Activated CD4-positive, CD25-positive, alpha-beta regulatory T cell (primary cell): ENCODE data around the gene SCN9A.

Source experiments
- DNase-seq, 4 experiments: peaks; one replicate each; lab custom pipeline; 2025; lab: John Stamatoyannopoulos, UW

The SCN9A gene

GRCh38 chr2:166179201-166179600 lies 196.5 kb downstream of the SCN9A start:
- no peak for DNase-seq

- DNase-seq = no peak
Observed at GRCh38 chr2:166173263-166173662, 202.5 kb downstream of the SCN9A start.

- DNase-seq = no peak
Observed at GRCh38 chr2:166171216-166171615, 204.5 kb downstream of the SCN9A start.

- no peak for DNase-seq
Observed at GRCh38 chr2:166170356-166170755, 205.4 kb downstream of the SCN9A start.

GRCh38 chr2:166167449-166167848 lies 208.3 kb downstream of the SCN9A start:
- no peak for DNase-seq

DNA sequence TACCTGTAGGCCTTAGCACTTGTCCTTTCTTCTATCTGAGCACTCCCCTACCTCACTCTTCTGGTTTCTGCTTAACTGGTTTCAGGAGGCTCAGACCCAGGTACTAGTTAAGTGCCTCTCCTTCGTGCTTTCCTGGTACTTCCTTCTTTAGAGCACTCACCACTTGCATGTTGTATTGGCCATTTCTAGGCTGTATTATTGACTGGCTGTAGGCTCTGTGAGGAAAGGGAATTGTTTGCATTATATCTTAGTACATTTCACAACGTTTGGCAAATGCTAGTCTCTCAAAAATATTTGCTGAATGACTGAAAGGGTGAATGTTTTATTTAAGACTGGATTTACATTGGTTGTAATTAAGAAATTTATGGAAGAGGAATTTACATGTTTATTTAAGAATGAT lies 212.0 kb downstream of the SCN9A start:
- no peak for DNase-seq

- DNase-seq = no peak
Observed at GRCh38 chr2:166158546-166158945, 217.2 kb downstream of the SCN9A start.

DNA sequence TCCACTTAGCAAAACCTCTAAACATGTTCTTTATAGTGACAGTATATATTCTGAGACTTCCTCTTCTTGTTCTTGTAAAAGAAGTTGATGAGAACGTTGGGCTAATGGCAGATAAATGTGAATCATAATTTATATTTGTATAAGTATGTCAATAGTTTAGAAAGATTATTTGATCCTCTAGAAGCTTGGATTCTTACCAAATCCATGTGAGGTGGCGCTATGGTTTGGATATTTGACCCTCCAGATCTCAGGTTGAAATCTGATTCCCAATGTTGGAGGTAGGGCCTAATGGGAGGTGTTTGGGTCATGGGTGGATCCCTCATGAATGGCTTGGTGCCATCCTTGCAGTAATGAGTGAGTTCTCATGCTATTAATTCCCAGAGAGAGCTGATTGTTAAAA lies 218.2 kb downstream of the SCN9A start:
- DNase-seq = no peak

DNA sequence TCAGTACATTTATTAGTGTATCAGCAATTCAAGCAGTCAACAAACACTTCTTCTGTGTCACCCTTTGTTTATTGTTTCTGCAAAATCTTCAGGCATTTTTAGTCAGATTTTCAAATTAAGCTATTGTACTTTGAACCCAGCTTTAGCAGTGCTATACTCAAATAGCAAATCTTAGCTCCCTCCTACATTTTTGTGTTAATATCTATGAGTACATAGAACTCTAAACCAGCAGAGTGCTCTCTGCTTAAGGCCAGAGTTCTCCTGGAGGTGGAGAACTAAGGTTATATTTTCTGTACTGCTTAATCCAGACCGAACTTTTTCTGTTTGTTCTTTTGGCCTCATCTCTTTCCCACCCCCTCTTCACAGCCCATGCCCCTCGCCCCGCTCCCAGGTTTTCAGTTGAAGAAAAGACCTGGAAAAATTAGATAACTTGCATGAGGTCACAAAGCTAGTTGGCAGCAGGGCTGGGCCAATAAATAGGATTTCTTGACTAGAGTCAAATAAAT lies 218.7 kb downstream of the SCN9A start:
- DNase-seq = no peak

DNA sequence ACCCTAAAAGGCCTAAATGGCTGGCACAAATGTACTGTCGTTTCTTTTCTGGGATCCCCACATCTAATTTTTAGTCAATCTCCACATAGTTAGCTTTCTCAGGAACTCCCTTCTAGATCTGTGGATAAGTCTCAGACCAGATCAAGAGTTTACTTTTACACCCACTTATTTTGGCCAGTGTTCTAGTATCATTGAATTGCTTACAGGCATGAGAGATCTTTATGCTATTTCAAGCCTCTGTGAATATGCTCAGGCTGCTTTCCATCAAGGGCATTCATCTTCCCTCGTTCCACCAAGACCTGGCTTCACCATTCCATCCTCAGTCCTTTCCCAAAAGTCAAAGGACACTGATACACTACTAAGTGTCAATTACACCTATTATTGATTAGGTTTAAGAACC lies 220.2 kb downstream of the SCN9A start:
- DNase-seq = no peak

DNA sequence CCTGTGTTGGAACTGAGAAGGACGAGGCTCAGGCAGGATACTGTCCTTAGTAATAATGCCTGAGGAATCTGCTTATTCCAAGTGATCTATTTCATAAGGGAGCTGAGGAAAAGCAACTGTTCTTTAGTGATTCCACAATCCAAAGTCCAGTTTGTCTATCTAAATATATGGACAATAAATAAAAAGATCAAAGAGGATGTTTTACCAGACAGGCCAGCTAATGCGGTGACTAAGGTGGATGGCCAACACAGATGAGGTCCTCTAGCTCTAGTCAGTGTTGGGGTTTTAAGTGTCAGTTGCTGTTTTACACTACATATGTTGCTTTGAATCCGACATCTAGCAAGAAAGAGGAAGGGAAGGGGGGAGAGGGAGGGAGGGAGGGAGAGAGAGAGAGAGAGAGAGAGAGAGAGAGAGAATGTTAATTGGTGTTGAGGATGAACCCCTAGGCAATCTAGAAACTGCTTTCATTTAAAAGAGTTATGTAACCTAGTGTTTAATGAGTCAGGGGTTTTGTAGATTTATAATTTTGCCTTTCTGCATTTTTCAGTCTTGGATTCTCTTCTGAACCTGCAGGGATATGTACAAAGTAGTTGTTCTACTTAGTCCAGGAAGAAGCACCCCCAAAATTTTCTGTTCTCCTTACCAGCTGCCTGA lies 220.9 kb downstream of the SCN9A start:
- DNase-seq = no peak

- DNase-seq = no peak
Observed at GRCh38 chr2:166152064-166152463, 223.7 kb downstream of the SCN9A start.

DNA sequence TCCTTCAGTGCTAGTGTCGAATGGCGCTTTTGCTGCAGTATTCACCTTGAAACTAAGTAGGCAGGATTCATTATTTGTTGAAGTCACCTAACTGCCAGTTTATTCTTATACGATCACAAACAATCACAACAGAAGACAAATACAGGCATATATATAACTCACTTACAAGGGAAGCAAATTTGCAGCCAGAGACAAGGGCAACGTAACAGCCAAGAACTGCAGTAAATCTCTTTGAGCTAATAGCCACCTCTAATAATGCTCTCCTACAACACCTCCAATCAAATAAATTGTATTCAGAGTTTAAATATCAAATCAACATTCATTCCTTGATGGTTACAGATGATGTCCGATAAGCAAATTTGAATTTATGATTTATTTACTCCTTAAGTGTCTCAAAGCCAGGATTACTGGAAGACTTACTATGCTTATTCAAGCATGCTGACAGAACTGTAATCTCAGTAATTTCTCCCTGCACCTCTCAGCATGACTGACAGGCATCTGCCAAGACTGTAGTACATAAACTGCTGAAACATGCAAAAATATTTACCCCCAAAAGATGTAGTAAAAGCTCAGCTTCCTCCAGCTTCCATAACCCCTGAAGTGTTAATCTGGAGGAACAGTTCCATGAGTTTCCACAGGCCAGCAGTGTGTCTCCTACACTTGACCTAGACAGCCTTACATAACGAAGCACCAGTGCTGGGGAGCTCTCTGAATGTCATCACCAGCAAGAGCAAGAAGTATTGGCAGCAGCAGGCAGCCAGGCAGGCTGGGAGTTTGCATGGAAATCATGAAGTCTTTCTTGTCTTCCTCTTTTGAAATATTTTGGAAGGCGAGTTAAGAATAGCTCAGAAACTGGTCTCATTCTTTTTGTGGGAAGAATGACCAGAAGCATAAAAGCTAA lies 227.0 kb downstream of the SCN9A start:
- no peak for DNase-seq

DNA sequence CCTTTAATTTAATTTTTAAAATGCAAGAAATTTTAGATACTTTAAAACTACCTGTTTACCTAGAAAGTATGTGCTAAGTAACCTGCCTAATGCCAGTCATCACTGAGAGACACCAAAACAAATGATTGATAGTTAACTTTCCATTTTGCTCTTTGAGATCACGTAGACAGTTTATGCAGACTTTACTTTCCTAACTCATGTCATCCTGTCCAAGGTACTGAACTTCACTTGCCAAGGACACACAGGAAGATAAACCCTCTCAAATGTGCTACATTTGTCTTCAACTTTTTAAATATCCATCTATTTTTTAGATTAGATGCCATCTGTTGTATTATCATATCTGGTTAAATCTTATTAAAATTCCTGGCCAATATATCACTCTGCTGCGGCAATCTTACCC lies 227.9 kb downstream of the SCN9A start:
- DNase-seq = no peak
